G401 (cell line): ENCODE measurements around the gene CAMTA1. TPM values are rescaled to one million over a fixed set of nuclear protein-coding genes. Genes with fewer than 3 reads are reported as not detected.
A peak's percentile ranks its signal among the peaks of the same experiment; 100 is the strongest.

Source experiments
- DNase-seq: peaks from one replicate; pipeline ENCODE4 v3.0.0-alpha.2; 2015; ENCODE audit warnings: low spot score
- in situ Hi-C: cut with HindIII; loops from 2 replicates; pipeline ENCODE4 v1.10.0; 2016; ENCODE audit warnings: low sequenced_read_pairs, mixed read lengths
- total RNA-seq: library from RNA; depleted of rRNA; stranded (reverse); fragments of >200 nt; shearing (Covaris generic); gene quantifications from 2 replicates; pipeline ENCODE4 v1.2.3, GENCODE V29; 2014

Gene CAMTA1
- total RNA-seq, 1 experiment from 2014 or later = 137 TPM

- in situ Hi-C loops = no loop called here
- DNase-seq = no peak
Measured at GRCh38 chr1:7568053-7568452, 782.8 kb downstream of the CAMTA1 start.

- no peak for DNase-seq
- in situ Hi-C loops = no loop called here
Measured at GRCh38 chr1:7568901-7569524, 783.8 kb downstream of the CAMTA1 start.

DNA sequence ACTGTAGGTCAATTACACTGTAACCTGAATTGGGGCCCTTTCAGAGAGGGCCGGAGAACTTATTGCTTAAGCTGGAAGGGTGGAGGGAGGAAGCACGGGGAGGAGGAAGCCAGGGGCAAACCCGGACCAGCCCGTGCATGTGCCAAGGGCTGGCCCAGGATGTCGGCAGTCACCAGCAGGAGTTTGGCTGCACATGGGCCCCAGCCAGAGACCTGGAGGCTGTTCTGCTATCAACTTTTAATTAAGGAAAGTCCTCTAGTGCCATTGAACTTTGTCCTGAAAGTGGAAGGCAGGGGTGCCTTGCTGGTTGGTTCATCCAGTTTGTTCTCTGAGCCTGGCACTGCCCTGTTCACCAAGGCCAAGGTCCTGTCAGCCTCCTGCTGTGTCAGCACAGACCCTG, 785.1 kb downstream of the CAMTA1 start:
- no peak for DNase-seq
- in situ Hi-C loops = no loop called here

DNA sequence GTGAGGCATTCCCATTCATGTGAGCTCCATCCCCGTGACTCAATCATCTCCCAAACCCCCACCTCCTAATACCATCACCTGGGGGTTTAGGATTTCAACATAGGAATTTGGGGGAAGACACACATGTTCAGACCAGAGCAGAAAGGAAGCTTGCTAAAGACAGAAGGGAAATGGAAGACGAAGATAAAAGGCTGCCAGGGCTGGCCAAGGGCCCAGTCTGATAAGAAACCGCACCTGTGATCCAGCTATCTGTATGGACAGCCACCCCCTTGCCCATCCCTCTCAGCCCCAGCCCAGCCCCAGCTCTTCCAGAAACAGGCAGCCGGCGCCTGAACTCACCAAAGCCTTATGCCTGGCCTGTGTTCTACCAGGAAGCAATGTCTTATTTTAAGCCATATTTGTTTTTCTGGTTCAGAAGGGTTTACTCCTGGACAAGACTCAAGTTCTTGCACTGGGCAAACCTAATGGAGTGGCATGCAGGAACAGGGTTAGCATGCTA, 787.4 kb downstream of the CAMTA1 start:
- DNase-seq = peak; percentile 38
- in situ Hi-C loops = no loop called here

- in situ Hi-C loops = no loop called here
- DNase-seq = no peak
Measured at GRCh38 chr1:7573481-7573880, 788.2 kb downstream of the CAMTA1 start.

GRCh38 chr1:7574121-7575040, 789.1 kb downstream of the CAMTA1 start:
- in situ Hi-C loops = no loop called here
- peak; percentile 60 for DNase-seq

GRCh38 chr1:7575041-7575400, 789.8 kb downstream of the CAMTA1 start:
- in situ Hi-C loops = no loop called here
- DNase-seq = no peak

DNA sequence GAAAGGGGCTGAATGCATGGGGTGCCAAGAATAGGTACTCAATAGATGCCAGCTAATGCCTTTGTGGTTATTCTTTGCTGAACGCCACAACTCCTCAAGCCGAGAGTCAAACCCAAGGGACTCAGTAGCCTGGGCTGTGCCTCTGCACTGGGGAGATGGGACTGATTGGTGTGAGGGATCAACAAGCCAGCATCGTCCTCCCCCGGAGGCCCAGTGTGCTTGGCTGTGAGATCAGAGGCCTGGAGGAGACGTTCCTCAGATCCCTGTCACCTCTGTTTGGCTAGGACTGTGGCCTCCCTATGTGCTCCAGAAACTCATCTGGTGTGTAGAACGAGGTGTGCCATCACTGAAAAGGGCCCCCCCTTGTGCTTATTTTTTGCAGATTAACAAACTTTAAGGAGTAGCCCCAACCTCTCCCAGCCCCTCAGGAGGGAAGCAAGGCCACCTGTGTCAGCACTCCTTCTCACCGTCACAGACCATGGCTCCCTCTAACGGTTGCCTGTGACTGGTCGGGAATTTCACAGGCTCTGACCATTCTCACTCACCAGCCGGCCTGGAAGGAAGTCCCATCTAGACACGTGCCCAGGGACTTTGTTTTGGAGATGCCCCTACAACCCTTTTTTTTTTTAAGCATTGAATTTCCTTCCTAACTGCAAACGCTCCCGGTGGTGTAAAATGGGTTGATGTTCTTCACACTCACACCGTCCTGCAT, 791.8 kb downstream of the CAMTA1 start:
- no peak for DNase-seq
- in situ Hi-C loops = no loop called here

- DNase-seq = no peak
- in situ Hi-C loops = no loop called here
Measured at GRCh38 chr1:7578206-7578605, 793.0 kb downstream of the CAMTA1 start.

GRCh38 chr1:7579016-7579415, 793.8 kb downstream of the CAMTA1 start:
- in situ Hi-C loops = no loop called here
- no peak for DNase-seq

GRCh38 chr1:7579831-7580804, 794.9 kb downstream of the CAMTA1 start:
- no peak for DNase-seq
- in situ Hi-C loops = no loop called here

DNA sequence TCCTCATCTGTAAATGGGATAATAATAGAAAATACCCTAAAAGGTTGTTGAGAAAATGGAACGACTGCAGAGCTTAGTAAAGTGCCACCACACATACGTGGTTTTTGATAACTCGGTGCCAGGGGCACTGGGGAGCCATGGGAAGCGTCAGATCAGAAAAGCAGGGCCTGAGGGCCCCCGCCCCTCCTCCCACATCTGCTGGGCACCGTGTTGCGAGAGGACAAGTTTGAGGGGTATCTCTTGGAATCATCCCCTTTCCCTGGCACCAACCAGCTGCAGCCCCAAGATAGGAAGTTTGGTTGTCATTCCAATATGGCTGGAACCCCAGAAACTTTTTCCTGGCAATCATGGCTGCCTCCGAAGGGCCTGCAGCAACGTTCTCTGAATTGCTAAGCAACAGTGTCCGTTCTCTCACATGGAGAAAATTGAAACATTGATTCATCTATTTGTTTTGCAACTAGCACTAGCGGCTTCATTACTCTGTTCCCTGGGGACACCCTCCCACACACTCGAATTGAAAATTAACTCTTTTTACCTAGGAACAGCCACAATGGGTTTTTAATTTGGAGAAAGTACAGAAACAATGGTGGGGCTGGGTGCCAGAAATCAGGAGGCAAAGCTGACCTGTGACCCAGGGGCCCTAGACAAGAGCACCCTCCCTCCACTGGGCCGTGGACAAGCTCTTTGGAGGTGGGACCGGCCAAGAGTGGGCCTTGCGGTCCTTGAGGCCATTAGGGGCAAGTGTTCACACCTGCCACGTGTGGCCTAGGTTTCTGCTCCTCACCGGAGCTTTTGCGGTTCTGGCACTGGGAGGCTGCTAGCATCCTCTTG, 795.9 kb downstream of the CAMTA1 start:
- in situ Hi-C loops = no loop called here
- DNase-seq = no peak

DNA sequence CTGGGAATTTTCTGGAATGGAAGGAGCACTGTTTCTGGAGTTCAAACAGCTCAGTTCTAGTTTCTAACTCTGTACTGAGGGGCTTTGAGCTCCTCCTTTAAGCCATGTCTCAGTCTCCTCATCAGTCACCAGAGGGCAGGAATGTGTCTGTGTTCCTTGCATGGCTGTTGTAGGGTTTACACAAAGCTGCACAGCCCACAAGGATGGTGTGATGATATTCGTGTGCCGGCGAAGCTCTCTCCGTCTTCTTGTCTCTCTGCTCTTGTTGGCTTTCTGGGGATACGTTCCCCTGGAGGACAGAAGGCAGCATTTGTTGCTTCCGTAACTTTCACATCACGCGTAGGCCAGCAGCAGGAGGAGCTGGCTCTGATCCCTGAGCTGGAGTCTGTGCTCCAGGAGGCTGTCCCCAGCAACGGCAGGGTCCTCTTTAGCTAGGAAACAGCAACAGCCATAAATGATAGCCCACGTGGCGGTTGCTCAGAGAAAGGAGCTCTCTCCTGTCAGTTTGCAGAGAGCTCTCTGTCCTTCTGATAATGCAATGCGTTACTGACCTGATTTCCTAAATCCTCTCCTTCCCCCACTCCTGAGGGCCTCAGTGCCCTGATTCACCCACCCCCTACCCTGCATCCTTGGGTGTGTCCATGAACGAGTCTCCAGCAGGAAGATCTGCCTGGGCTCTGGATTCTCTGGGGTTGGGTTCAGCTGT, 796.7 kb downstream of the CAMTA1 start:
- peak; percentile 69 for DNase-seq
- in situ Hi-C loops = no loop called here

DNA sequence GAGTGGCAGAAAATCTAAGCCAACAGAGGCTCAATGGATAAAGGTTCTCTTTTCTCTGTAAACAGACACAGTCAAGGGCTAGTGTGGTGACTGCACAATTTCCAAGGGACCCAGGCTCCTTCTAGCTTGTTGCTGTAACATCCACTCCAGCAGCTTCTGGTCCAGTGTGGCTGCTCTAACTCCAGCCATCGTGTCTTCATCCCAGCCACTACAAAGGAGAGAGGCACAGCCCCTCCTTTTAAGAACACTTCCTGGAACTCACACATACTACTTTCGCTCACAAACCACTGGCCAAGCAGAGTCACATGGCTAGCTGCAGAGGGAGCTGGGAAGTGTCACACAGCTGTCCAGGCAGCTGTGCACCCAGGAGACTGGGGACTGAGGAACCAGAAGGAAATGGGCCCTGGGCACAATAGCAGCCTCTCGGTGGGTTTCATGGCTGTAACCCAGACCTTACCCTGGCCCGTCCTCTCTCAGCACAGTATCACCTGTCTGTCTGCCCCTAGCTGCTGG, 797.3 kb downstream of the CAMTA1 start:
- no peak for DNase-seq
- in situ Hi-C loops = no loop called here

DNA sequence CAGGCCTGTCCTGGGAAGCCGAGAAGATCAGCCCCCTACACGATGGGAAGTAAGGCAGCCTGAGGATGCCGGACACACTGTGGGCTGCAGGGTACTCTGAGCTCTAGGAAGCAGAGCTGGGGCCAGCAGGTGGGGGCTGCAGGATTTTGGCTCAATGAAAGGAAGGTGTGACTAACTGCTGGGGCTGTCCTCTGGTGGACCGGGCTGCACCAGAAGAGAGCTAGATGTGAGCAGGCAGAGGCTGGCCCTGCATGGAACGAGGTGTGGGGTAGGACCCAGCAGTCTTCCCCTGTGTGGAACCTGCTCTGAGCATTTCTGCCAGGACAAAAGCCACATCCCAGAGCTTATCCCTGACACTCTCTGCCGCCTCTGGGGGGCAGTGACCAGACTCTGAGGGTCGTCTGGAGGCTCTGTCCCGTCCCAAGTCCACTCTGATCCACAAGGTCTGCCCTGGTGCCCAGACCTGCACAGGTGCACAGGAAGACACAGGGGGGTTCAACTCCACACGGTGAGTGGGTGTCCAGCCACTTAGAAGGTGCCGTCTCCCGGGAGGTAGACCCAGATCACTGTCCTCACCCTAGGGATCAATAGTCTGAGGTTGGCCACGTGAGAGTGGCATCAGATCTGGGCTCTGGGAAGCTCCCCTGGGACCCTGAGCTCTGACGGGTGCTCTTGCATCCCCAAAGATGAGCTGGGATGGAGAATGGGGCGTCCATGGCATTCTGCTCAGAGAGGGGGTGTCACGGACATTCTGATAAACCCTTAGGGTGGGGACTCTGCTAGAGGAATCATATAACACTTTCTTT, 798.2 kb downstream of the CAMTA1 start:
- in situ Hi-C loops = no loop called here
- no peak for DNase-seq

DNA sequence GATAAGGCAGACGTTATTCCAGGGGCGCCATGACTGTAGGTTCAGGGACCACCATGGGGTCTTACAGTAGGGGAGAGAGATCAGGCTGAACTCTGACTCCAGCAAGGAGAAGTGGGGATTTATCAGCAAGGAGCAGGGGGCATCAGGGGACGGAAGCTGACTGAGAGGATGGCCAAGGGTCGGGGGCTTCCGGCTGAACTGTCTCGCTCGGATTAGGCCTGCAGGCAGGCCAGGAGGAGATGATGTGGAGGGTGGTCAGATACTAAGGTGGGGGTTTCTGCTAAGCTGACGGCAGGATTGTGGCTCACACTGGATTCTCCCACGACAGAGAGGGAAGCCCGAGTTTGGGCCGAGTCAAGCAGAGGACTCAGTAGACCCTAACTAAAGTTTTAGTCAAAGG, 798.9 kb downstream of the CAMTA1 start:
- in situ Hi-C loops = no loop called here
- no peak for DNase-seq

- no peak for DNase-seq
- in situ Hi-C loops = no loop called here
Measured at GRCh38 chr1:7584643-7585042, 799.4 kb downstream of the CAMTA1 start.
